Aorta (tissue), 5 donors: ENCODE measurements around the gene ARIH2. TPM values are rescaled to one million over a fixed set of nuclear protein-coding genes. Genes with fewer than 3 reads are reported as not detected.

Experiments used
- ATAC-seq: fragments of 200-7000 bp; cut with Tn5 transposase; one replicate; pipeline ENCODE4 v1.9.1; 2022; ENCODE audit warnings: moderate library complexity; ENCODE audit not compliant: low FRiP score
- DNase-seq, 2 donors: peaks; one replicate each; pipeline ENCODE4 v3.0.0-alpha.2; 2020
- H3K27ac ChIP-seq, 2 donors: one replicate each; pipeline ENCODE4 v1.5.1; 2013; ENCODE audit warnings: low read length in 2 of 2, mild to moderate bottlenecking in 2 of 2, moderate library complexity in 2 of 2, control low read depth in 1 of 2, inconsistent platforms in 1 of 2, low read depth in 1 of 2
- H3K27me3 ChIP-seq, 2 donors: one replicate each; pipeline ENCODE4 v1.6.1; 2013; ENCODE audit warnings: control low read depth in 1 of 2, low read length in 1 of 2, mild to moderate bottlenecking in 1 of 2, moderate library complexity in 1 of 2; ENCODE audit not compliant: insufficient read depth in 2 of 2, control insufficient read depth in 1 of 2
- H3K36me3 ChIP-seq, 2 donors: one replicate each; pipeline ENCODE4 v1.6.1; 2013; ENCODE audit warnings: control low read depth in 1 of 2, low read length in 1 of 2, mild to moderate bottlenecking in 1 of 2; ENCODE audit not compliant: insufficient read depth in 2 of 2, control insufficient read depth in 1 of 2
- H3K4me1 ChIP-seq, 2 donors: one replicate each; pipeline ENCODE4 v1.6.1; 2013; ENCODE audit warnings: low read length in 2 of 2, control low read depth in 1 of 2, mild to moderate bottlenecking in 1 of 2, moderate library complexity in 1 of 2; ENCODE audit not compliant: insufficient read depth in 2 of 2, control insufficient read depth in 1 of 2
- H3K4me3 ChIP-seq, 2 donors: one replicate each; pipeline ENCODE4 v1.5.1; 2013; ENCODE audit warnings: low read length in 2 of 2, control low read depth in 1 of 2, mild to moderate bottlenecking in 1 of 2
- H3K9me3 ChIP-seq: one replicate; pipeline ENCODE4 v1.6.1; 2013; ENCODE audit warnings: mild to moderate bottlenecking, low read length; ENCODE audit not compliant: control insufficient read depth
- WGBS, 2 donors: extraction: QIAGEN DNeasy Blood & Tissue Kit; methylation state at CpG; one replicate each; pipeline ENCODE4 v1.1.7; 2013; 5-methylcytosine and 5-hydroxymethylcytosine counted together
- intact Hi-C, 2 donors: fragments of 100-400 bp; cut with DNase I; formaldehyde crosslinking; loops; one replicate each; pipeline versions ENCODE4 v1.14.2 to v1.15.0; 2022
- polyA plus RNA-seq, 2 donors: library from polyadenylated mRNA; stranded (reverse); fragments of 200-250 nt; gene quantifications; one replicate each; pipeline ENCODE4 v1.2.3, GENCODE V29; 2013
- total RNA-seq, 2 donors: library from RNA; stranded (reverse); fragmentation: NEBNext Ultra II Directional; extraction: Animal tissue kit (Norgen Biotek cat#: 25700); gene quantifications; one replicate each; pipeline ENCODE4 v1.2.1, GENCODE V29; 2021
- donor health status: healthy with polysubstance abuse.
- donor health status: Bipolar disorder and iron deficiency.
- donor health status: DM: no; HTN: no; CAD: no.
- donor health status: DM: no; HTN: no; CAD: no.
- donor health status: DM: yes; HTN: yes; CAD: no.

Gene ARIH2
- total and polyA plus RNA-seq, 4 donors: 50.0 to 89.4 (median 67.9) TPM

DNA sequence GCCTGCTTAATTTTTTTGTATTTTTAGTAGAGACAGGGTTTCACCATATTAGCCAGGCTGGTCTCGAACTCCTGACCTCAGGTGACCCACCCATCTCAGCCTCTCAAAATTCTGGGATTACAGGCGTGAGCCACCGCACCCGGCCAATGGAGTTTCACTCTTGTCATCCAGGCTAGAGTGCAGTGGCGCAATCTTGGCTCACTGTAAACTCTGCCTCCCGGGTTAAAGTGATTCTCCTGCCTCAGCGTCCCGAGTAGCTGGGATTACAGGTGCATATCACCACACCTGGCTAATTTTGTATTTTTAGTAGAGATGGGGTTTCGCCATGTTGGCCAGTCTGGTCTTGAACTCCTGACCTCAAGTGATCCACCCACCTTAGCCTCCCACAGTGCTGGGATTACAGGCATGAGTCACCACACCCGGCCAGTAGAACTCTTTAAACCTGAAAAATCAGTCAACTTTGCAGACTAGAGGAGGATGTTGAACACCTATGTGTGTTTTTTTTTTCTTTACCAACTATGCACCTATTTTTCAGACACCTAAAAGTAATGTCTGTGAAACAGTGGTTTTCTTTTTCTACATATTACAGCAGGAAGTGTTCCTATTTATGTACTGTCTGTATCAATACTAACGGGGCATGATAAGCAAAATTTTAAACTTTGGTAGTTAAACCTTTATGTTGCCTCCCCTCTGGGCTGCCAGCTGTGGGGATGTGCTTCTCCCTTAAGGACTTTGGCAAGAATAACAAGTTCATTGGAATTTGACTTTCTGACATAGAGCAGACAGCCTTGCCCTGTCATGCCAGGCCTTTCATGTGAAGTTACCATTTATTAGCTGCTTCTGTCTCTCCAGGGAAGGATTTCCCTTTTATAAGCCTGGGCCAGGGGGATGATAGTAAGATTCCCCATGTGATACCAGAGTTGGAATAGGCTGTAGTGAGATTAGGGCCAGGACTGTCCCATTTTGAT is 8.1 kb downstream of the ARIH2 start:
- H3K4me1 ChIP-seq: peaks cover 2 to 7% of the 10 kb centered on the region in 2 donors
- intact Hi-C loops: no loop called here
- no peak for ATAC-seq

DNA sequence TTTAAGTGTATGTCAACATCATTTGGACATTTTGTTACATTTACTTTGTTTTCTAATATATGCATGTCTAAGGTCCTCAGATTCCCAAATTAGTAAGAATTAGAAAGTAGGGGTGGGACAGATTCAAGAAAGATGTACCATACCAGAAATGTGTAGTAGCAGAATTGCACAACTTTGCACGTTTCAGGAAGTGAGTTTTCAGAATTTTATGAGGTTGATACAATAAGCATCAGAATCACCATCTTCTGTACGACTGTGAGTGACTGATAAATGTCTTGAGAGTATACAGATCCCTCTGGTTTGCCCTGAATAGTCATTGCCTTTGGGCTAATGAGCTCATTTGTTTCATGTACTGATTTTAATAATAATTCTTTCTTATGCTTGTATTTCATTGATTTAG is 9.3 kb downstream of the ARIH2 start:
- Histone ChIP-seq H3K27me3 (no peaks in the 10 kb centered on the region), H3K27ac (no peak overlapping the region), H3K9me3 (no peaks in the 10 kb centered on the region), H3K36me3 (peaks cover 2 to 3% of the 10 kb centered on the region in 2 donors), H3K4me1 (peaks cover 2 to 7% of the 10 kb centered on the region in 2 donors), H3K4me3 (no peak overlapping the region)
- ATAC-seq: no peak
- intact Hi-C loops: no loop called here
- WGBS, 2 donors: 55 to 58% methylated on average over 2 of the region's 2 CpGs
- no peak for DNase-seq

More for the DNA sequence above, 8.1 kb downstream of the ARIH2 start:
- no peak overlapping the region for H3K4me3 ChIP-seq
- no peak overlapping the region for H3K27ac ChIP-seq
- 90% methylated on average over 11 of the region's 11 CpGs for WGBS, 2 donors
- H3K36me3 ChIP-seq: peaks cover 2 to 3% of the 10 kb centered on the region in 2 donors
- no peak for DNase-seq
- H3K9me3 ChIP-seq: no peaks in the 10 kb centered on the region
- H3K27me3 ChIP-seq: no peaks in the 10 kb centered on the region

DNA sequence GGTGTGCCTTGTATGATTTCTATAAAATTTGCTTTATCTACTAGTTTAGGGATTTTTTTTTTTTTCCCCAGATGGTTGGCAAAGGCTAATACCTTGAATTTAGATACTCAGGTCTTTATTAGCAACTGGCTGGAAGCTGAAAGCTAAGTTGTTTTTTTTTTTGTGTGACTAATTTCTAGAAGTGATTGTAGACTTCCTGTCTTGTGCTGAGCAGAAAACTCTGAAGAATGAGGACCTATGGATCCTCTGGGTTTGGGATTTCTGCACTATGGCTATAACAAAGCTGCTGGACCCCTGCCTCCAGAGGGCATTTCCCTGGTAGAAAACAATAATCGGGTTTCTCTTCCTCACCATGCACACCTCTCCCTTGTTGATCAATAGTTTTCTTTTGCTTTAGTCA is 10.0 kb downstream of the ARIH2 start:
- H3K4me3 ChIP-seq: no peak overlapping the region
- no peaks in the 10 kb centered on the region for H3K9me3 ChIP-seq
- H3K27ac ChIP-seq: no peak overlapping the region
- H3K27me3 ChIP-seq: no peaks in the 10 kb centered on the region
- 84 to 100% methylated on average over 1 of the region's 1 CpG for WGBS, 2 donors
- H3K4me1 ChIP-seq: peaks cover 2 to 7% of the 10 kb centered on the region in 2 donors
- H3K36me3 ChIP-seq: peaks cover 2 to 3% of the 10 kb centered on the region in 2 donors
- intact Hi-C loops: no loop called here
- ATAC-seq (no peak), DNase-seq (no peak)

DNA sequence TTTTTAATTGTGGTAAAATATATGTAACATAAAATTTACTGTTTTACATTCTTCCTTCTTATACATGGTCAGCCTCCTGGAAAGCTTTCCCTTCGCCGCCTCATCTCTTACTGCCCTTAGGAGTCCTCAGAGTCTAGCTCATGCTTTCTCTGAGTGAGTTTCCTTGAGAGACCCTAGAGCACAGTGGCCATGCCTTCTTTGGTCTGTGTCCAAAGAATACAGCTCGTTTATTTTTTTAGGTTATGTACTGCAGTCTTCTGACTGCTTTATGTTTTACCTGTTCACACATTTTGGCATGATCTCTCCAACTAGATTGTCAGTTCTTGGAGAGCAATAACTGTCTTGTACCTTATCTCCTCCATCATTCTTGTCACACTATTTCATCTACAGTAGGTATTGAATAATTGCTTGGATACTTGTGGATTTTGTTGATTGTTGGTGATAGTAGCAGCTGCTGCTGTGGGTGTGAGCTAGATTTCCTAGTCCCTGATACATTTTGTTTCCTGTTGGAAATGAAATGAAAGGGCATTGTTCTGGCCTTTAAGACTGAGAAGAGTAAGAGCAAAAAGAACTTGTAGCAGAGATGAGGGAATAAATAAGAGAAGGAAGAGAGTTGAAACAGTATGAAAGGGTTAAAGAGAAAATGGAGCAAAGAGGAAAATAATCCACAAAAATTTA is 10.9 kb downstream of the ARIH2 start:
- H3K9me3 ChIP-seq: no peaks in the 10 kb centered on the region
- DNase-seq (no peak), ATAC-seq (no peak)
- WGBS, 2 donors: 59 to 65% methylated on average over 3 of the region's 3 CpGs
- no peak overlapping the region for H3K4me3 ChIP-seq
- H3K4me1 ChIP-seq: peaks cover 2 to 7% of the 10 kb centered on the region in 2 donors
- H3K36me3 ChIP-seq: peaks cover 2 to 3% of the 10 kb centered on the region in 2 donors
- intact Hi-C loops: no loop called here
- H3K27me3 ChIP-seq: no peaks in the 10 kb centered on the region
- no peak overlapping the region for H3K27ac ChIP-seq

DNA sequence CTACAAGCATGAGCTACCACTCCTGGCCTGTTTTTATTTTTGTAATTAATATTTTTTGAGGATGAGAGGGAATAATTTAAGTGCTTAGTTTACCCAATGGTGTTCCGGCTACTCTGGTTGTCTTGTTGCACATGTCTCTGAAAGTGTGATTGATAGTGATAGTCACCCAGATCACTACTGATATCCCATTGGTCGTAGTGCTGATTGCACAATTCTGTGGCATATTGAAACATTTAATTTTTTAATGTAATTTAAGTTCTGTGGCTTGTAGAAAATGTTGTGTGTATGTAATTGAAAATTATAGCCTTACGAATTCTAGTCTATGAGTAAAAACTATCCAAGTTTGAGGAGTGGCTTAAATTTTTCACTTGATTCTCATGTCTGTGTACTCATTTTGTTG is 11.9 kb downstream of the ARIH2 start:
- ATAC-seq: no peak
- peaks cover 2 to 11% of the 10 kb centered on the region in 2 donors for H3K4me1 ChIP-seq
- WGBS, 2 donors: 88 to 92% methylated on average over 3 of the region's 3 CpGs

DNA sequence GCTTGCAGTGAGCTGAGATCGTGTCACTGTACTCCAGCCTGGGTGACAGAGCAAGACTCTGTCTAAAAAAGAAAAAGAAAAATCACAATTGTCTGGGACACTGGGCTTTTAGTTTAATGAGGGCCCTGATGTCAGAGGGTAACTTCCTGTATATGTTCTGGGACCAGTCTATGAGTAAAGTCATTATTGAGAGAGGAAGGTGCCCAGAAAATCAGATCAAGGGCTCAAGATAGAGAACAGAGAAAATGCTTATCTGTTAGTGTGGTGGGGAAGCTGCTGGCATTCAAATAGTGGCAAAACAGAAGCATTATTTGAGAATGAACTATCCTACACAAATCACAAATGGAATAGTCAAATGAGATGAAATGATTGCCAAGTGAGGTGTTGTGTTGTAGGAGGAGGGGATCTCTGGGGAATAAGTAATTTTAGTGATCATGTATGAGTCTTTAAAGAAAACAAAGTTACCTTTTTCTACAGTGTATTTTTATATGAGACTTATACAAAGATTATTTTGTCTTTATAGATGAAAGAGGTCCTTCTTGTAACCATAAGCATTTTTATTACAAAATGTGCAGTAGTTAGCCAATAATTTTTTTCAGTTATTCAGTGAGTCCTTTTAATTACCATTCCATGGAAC is 13.4 kb downstream of the ARIH2 start:
- Histone ChIP-seq H3K4me3 (no peak overlapping the region), H3K9me3 (no peaks in the 10 kb centered on the region), H3K4me1 (peaks cover 2 to 9% of the 10 kb centered on the region in 2 donors), H3K27me3 (no peaks in the 10 kb centered on the region), H3K27ac (no peak overlapping the region), H3K36me3 (peaks cover 2 to 3% of the 10 kb centered on the region in 2 donors)
- ATAC-seq: no peak
- intact Hi-C loops: no loop called here
- 45 to 60% methylated on average over 1 of the region's 1 CpG for WGBS, 2 donors
- DNase-seq: no peak

More for the DNA sequence above, 11.9 kb downstream of the ARIH2 start:
- Histone ChIP-seq H3K27me3 (no peaks in the 10 kb centered on the region), H3K4me3 (no peak overlapping the region), H3K27ac (no peak overlapping the region), H3K36me3 (peaks cover 2 to 3% of the 10 kb centered on the region in 2 donors), H3K9me3 (no peaks in the 10 kb centered on the region)
- no peak for DNase-seq
- intact Hi-C loops: no loop called here

DNA sequence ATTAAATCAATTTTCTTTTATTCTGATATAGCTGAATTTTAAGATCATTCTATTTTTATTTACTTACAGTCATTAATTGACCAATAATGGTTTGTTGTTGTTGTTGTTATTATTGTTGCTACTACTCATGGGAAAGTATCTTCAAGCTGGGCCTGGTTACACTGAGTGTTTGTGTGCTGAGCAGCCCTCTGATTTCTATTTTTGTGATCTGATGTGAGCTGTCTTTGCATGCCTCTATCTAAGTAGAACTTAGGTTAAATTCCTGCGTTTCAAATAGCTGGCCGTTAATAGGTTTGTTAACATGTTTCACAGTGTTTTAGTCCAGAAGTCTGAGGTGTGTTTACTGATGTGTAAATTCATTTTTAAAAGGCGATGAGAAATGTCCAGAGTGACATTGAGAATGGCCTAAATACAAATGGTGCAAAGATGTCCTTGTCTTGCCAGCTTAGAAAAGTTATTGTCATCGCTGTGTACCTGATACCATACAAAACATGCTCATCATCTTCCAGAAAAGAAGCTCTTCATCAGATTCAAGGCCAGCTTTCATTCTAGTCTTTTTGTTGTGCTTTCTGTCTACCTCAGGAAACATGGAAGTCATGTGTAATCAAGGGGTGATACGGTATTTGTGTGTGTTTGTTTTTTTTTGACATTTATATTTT is 15.8 kb downstream of the ARIH2 start:
- no peaks in the 10 kb centered on the region for H3K36me3 ChIP-seq
- WGBS, 2 donors: 87 to 88% methylated on average over 5 of the region's 5 CpGs
- ATAC-seq (no peak), DNase-seq (no peak)
- no peaks in the 10 kb centered on the region for H3K27me3 ChIP-seq
- no peak overlapping the region for H3K4me3 ChIP-seq
- intact Hi-C loops: no loop called here
- H3K9me3 ChIP-seq: no peaks in the 10 kb centered on the region
- H3K4me1 ChIP-seq: peaks cover 2 to 6% of the 10 kb centered on the region in 2 donors
- no peak overlapping the region for H3K27ac ChIP-seq

DNA sequence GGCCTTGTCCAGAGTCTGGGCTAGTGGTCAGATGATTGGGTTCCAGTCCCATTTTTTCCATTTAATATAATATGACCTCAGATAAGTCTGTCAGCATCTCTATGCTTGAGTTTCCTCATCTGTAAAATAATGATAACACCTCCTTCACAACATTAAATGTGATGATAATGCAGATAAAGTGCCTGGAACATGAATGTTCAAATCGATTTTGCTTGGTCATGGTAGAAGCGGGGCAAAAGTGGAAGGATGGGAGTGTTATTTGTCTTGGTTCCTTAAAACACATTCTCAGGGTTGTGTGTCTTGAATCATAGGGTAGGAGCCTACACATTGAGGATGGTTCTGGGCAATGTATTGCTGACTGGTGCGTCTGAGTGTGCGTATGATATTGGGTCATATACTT is 16.9 kb downstream of the ARIH2 start:
- ATAC-seq: no peak
- DNase-seq: no peak
- Histone ChIP-seq H3K36me3 (no peaks in the 10 kb centered on the region), H3K4me1 (peaks cover under 1 to 4% of the 10 kb centered on the region in 2 donors), H3K9me3 (no peaks in the 10 kb centered on the region), H3K4me3 (no peak overlapping the region), H3K27me3 (no peaks in the 10 kb centered on the region), H3K27ac (no peak overlapping the region)
- 90 to 91% methylated on average over 4 of the region's 4 CpGs for WGBS, 2 donors
- intact Hi-C loops: no loop called here
